ENCODE measurements around the gene TMEM51.
"Not testable (repeated sequence)": the region's sequence is repeated elsewhere in the genome, so short reads cannot be mapped to it uniquely, and the experiment has no call there.

The TMEM51 gene

GRCh38 chr1:15155888-15156741, 2.6 kb downstream of the TMEM51 start:
- DNase-seq, result no peak

- DNase-seq, result no peak
Observed at GRCh38 chr1:15156807-15157380, 3.3 kb downstream of the TMEM51 start.

- DNase-seq, result no peak
Observed at GRCh38 chr1:15157524-15158399, 4.2 kb downstream of the TMEM51 start.

- DNase-seq, result no peak
Observed at GRCh38 chr1:15158506-15159165, 5.1 kb downstream of the TMEM51 start.

GRCh38 chr1:15159166-15159555, 5.6 kb downstream of the TMEM51 start:
- DNase-seq, result no peak

GRCh38 chr1:15160626-15161025, 7.1 kb downstream of the TMEM51 start:
- no peak for DNase-seq

GRCh38 chr1:15167386-15167785, 13.8 kb downstream of the TMEM51 start:
- DNase-seq, result no peak

- no peak for DNase-seq
Observed at GRCh38 chr1:15168479-15168878, 14.9 kb downstream of the TMEM51 start.

- no peak for DNase-seq
Observed at GRCh38 chr1:15170071-15170470, 16.5 kb downstream of the TMEM51 start.

GRCh38 chr1:15171271-15171908, 17.8 kb downstream of the TMEM51 start:
- no peak for DNase-seq

GRCh38 chr1:15172405-15173259, 19.1 kb downstream of the TMEM51 start:
- DNase-seq, result no peak

- no peak for DNase-seq
Observed at GRCh38 chr1:15173863-15174614, 20.5 kb downstream of the TMEM51 start.

- DNase-seq, result no peak
Observed at GRCh38 chr1:15174615-15174983, 21.1 kb downstream of the TMEM51 start.

- DNase-seq, result not testable (repeated sequence)
Observed at GRCh38 chr1:15175324-15176094, 22.0 kb downstream of the TMEM51 start.

GRCh38 chr1:15176120-15176519, 22.6 kb downstream of the TMEM51 start:
- DNase-seq, result no peak

GRCh38 chr1:15176898-15177665, 23.5 kb downstream of the TMEM51 start:
- no peak for DNase-seq

- DNase-seq, result no peak
Observed at GRCh38 chr1:15177710-15178166, 24.2 kb downstream of the TMEM51 start.

- no peak for DNase-seq
Observed at GRCh38 chr1:15178571-15179484, 25.3 kb downstream of the TMEM51 start.

Measured in stimulated activated CD4-positive, alpha-beta T cell treated with anti-CD3 and anti-CD28 coated beads, Interleukin-1b, Interleukin-23, amount 100 ng/mL, for 48 hours (primary cell).